ENCODE measurements around the gene CINP. TPM values are rescaled to one million over a fixed set of nuclear protein-coding genes. Genes with fewer than 3 reads are reported as not detected.

Gene CINP
- total RNA-seq, 4 donors from 2014 or later: 16.9 to 34.2 (median 27.3) TPM

GRCh38 chr14:102370305-102370809 is 7.7 kb upstream of the CINP start:
- no peak overlapping the region for H3K4me3 ChIP-seq (ENCODE audit: low read depth, poor library complexity, severe bottlenecking)
- intact Hi-C loops (cut with DNase I; ENCODE audit: low total_unique reads): no loop called here
- DNase-seq (ENCODE audit: low spot score in 2 of 2): no peak
- TF ChIP-seq POLR2A (IDR thresholded peaks at IDR 0.05): no peak
- TF ChIP-seq CTCF (IDR thresholded peaks at IDR 0.05): no peak
- 74 to 75% methylated on average over 11 of the region's 11 CpGs for WGBS, 2 donors

- peak overlapping the region; percentile 93 for H3K4me3 ChIP-seq (ENCODE audit: low read depth, poor library complexity, severe bottlenecking)
- intact Hi-C loops (cut with DNase I; ENCODE audit: low total_unique reads): no loop called here
- TF ChIP-seq CTCF (IDR thresholded peaks at IDR 0.05): no peak
- no peak for TF ChIP-seq POLR2A (IDR thresholded peaks at IDR 0.05)
- DNase-seq (ENCODE audit: low spot score in 2 of 2): peak; percentile 29 to 89
- 4 to 5% methylated on average over 20 to 26 of the region's 53 CpGs for WGBS, 2 donors
Measured at GRCh38 chr14:102363182-102363943, 673 bp upstream of the CINP start.

GRCh38 chr14:102362084-102362483 is 606 bp downstream of the CINP start:
- H3K4me3 ChIP-seq (ENCODE audit: low read depth, poor library complexity, severe bottlenecking): peak overlapping the region; percentile 59
- TF ChIP-seq CTCF (IDR thresholded peaks at IDR 0.05) (no peak), POLR2A (IDR thresholded peaks at IDR 0.05) (no peak)
- no peak for DNase-seq (ENCODE audit: low spot score in 2 of 2)
- intact Hi-C loops (cut with DNase I; ENCODE audit: low total_unique reads): no loop called here
- 13 to 16% methylated on average over 4 of the region's 4 CpGs for WGBS, 2 donors

GRCh38 chr14:102360388-102360787 is 2.3 kb downstream of the CINP start:
- TF ChIP-seq POLR2A (IDR thresholded peaks at IDR 0.05): no peak
- no peak for TF ChIP-seq CTCF (IDR thresholded peaks at IDR 0.05)
- 95 to 100% methylated on average over 3 of the region's 3 CpGs for WGBS, 2 donors
- intact Hi-C loops (cut with DNase I; ENCODE audit: low total_unique reads): no loop called here
- no peak overlapping the region for H3K4me3 ChIP-seq (ENCODE audit: low read depth, poor library complexity, severe bottlenecking)
- DNase-seq (ENCODE audit: low spot score in 2 of 2): no peak

- intact Hi-C loops (cut with DNase I; ENCODE audit: low total_unique reads): no loop called here
- 92 to 95% methylated on average over 2 of the region's 2 CpGs for WGBS, 2 donors
- H3K4me3 ChIP-seq (ENCODE audit: low read depth, poor library complexity, severe bottlenecking): no peak overlapping the region
- no peak for TF ChIP-seq POLR2A (IDR thresholded peaks at IDR 0.05)
- TF ChIP-seq CTCF (IDR thresholded peaks at IDR 0.05): no peak
- DNase-seq (ENCODE audit: low spot score in 2 of 2): no peak
Measured at GRCh38 chr14:102359341-102359740, 3.3 kb downstream of the CINP start.
